ENCODE data around the gene DHRS1.

Gene DHRS1

DNA sequence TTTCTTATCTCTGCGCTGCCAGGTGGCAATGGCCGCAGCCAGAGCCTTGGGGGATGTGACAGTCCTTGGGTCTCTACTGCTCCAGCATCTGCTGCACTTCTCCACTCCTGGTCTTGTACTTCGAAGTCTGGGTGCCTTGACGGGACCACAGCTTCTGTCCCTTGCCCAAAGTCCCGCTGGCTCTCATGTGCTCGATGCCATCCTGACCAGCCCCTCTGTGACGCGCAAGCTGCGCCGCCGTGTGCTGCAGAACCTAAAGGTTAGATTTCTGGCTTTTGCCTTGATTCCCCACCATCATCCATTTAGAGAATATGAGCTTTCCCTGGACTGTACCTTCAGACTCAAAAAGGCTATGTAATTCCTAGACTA, 4.4 kb upstream of the DHRS1 start:
- no peaks in the 10 kb centered on the region for H3K27me3 ChIP-seq (ENCODE audit: low read depth, low read length)
- peak overlapping the region; percentile 54 for H3K27ac ChIP-seq (ENCODE audit: low read length)
- H3K36me3 ChIP-seq (ENCODE audit: control insufficient read depth in 1 of 2, insufficient read depth in 2 of 2, low read length in 2 of 2), result peaks cover 52 to 63% of the 10 kb centered on the region in 2 donors
- H3K4me1 ChIP-seq (ENCODE audit: control insufficient read depth in 1 of 2, insufficient read depth in 2 of 2, low read length in 2 of 2), result peaks cover 12 to 20% of the 10 kb centered on the region in 2 donors
- H3K4me3 ChIP-seq (ENCODE audit: low read depth in 1 of 2, low read length in 2 of 2), result no peak overlapping the region
- no peaks in the 10 kb centered on the region for H3K9me3 ChIP-seq (ENCODE audit: control insufficient read depth in 1 of 2, low read length in 2 of 2)

DNA sequence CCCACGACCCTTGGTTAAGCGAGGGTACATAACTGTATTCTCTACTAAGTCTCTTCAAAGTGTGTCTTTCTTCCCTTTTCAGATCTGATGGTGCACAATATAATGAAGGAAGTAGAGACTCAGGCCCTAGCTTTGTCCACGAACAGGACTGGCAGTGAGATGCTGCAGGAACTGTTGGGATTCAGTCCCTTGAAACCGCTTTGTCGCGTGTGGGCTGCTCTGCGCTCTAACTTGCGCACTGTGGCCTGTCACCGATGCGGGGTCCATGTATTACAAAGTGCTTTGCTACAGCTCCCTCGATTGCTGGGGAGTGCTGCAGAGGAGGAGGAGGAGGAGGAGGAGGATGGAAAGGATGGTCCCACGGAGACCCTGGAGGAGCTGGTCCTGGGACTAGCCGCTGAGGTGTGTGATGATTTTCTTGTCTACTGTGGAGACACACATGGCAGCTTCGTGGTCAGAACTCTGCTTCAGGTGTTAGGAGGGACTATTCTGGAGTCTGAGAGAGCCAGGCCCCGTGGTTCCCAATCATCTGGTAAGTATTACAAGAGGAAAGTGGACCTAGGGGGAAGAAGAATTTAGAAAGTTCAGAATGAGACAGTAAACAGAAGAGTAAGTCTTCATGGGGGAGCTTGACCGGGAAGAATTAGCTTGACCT, 873 bp upstream of the DHRS1 start:
- no peaks in the 10 kb centered on the region for H3K27me3 ChIP-seq (ENCODE audit: low read depth, low read length)
- peak overlapping the region; percentile 89 for H3K27ac ChIP-seq (ENCODE audit: low read length)
- H3K36me3 ChIP-seq (ENCODE audit: control insufficient read depth in 1 of 2, insufficient read depth in 2 of 2, low read length in 2 of 2), result peaks cover 47 to 51% of the 10 kb centered on the region in 2 donors
- H3K9me3 ChIP-seq (ENCODE audit: control insufficient read depth in 1 of 2, low read length in 2 of 2), result no peaks in the 10 kb centered on the region
- H3K4me1 ChIP-seq (ENCODE audit: control insufficient read depth in 1 of 2, insufficient read depth in 2 of 2, low read length in 2 of 2), result peaks cover 12 to 29% of the 10 kb centered on the region in 2 donors
- peak overlapping the region; percentile 81 to 93 for H3K4me3 ChIP-seq (ENCODE audit: low read depth in 1 of 2, low read length in 2 of 2)

GRCh38 chr14:24298892-24299254, 707 bp downstream of the DHRS1 start:
- H3K27ac ChIP-seq (ENCODE audit: low read length), result peak overlapping the region; percentile 89
- no peaks in the 10 kb centered on the region for H3K27me3 ChIP-seq (ENCODE audit: low read depth, low read length)
- peaks cover 32 to 40% of the 10 kb centered on the region in 2 donors for H3K36me3 ChIP-seq (ENCODE audit: control insufficient read depth in 1 of 2, insufficient read depth in 2 of 2, low read length in 2 of 2)

GRCh38 chr14:24297190-24297964, 2.2 kb downstream of the DHRS1 start:
- H3K9me3 ChIP-seq (ENCODE audit: control insufficient read depth in 1 of 2, low read length in 2 of 2), result no peaks in the 10 kb centered on the region
- H3K36me3 ChIP-seq (ENCODE audit: control insufficient read depth in 1 of 2, insufficient read depth in 2 of 2, low read length in 2 of 2), result peaks cover 26 to 28% of the 10 kb centered on the region in 2 donors
- no peak overlapping the region for H3K4me3 ChIP-seq (ENCODE audit: low read depth in 1 of 2, low read length in 2 of 2)
- peak overlapping the region; percentile 52 for H3K27ac ChIP-seq (ENCODE audit: low read length)
- no peaks in the 10 kb centered on the region for H3K27me3 ChIP-seq (ENCODE audit: low read depth, low read length)
- peaks cover 12 to 29% of the 10 kb centered on the region in 2 donors for H3K4me1 ChIP-seq (ENCODE audit: control insufficient read depth in 1 of 2, insufficient read depth in 2 of 2, low read length in 2 of 2)

More at GRCh38 chr14:24298892-24299254, 707 bp downstream of the DHRS1 start:
- peak overlapping the region; percentile 81 to 93 for H3K4me3 ChIP-seq (ENCODE audit: low read depth in 1 of 2, low read length in 2 of 2)
- peaks cover 12 to 29% of the 10 kb centered on the region in 2 donors for H3K4me1 ChIP-seq (ENCODE audit: control insufficient read depth in 1 of 2, insufficient read depth in 2 of 2, low read length in 2 of 2)
- no peaks in the 10 kb centered on the region for H3K9me3 ChIP-seq (ENCODE audit: control insufficient read depth in 1 of 2, low read length in 2 of 2)

- Histone ChIP-seq H3K27ac (ENCODE audit: low read length) (peak overlapping the region; percentile 57), H3K9me3 (ENCODE audit: control insufficient read depth in 1 of 2, low read length in 2 of 2) (no peaks in the 10 kb centered on the region), H3K4me3 (ENCODE audit: low read depth in 1 of 2, low read length in 2 of 2) (no peak overlapping the region), H3K36me3 (ENCODE audit: control insufficient read depth in 1 of 2, insufficient read depth in 2 of 2, low read length in 2 of 2) (peaks cover 26 to 28% of the 10 kb centered on the region in 2 donors), H3K27me3 (ENCODE audit: low read depth, low read length) (no peaks in the 10 kb centered on the region), H3K4me1 (ENCODE audit: control insufficient read depth in 1 of 2, insufficient read depth in 2 of 2, low read length in 2 of 2) (peaks cover 12 to 29% of the 10 kb centered on the region in 2 donors)
Observed at GRCh38 chr14:24296341-24297157, 3.0 kb downstream of the DHRS1 start.

GRCh38 chr14:24293525-24293924, 6.1 kb downstream of the DHRS1 start:
- H3K36me3 ChIP-seq (ENCODE audit: control insufficient read depth in 1 of 2, insufficient read depth in 2 of 2, low read length in 2 of 2), result peaks cover 44 to 49% of the 10 kb centered on the region in 2 donors
- peaks cover 0 to 9% of the 10 kb centered on the region in 2 donors for H3K4me1 ChIP-seq (ENCODE audit: control insufficient read depth in 1 of 2, insufficient read depth in 2 of 2, low read length in 2 of 2)
- H3K27me3 ChIP-seq (ENCODE audit: low read depth, low read length), result no peaks in the 10 kb centered on the region
- no peak overlapping the region for H3K4me3 ChIP-seq (ENCODE audit: low read depth in 1 of 2, low read length in 2 of 2)
- no peaks in the 10 kb centered on the region for H3K9me3 ChIP-seq (ENCODE audit: control insufficient read depth in 1 of 2, low read length in 2 of 2)
- no peak overlapping the region for H3K27ac ChIP-seq (ENCODE audit: low read length)

DNA sequence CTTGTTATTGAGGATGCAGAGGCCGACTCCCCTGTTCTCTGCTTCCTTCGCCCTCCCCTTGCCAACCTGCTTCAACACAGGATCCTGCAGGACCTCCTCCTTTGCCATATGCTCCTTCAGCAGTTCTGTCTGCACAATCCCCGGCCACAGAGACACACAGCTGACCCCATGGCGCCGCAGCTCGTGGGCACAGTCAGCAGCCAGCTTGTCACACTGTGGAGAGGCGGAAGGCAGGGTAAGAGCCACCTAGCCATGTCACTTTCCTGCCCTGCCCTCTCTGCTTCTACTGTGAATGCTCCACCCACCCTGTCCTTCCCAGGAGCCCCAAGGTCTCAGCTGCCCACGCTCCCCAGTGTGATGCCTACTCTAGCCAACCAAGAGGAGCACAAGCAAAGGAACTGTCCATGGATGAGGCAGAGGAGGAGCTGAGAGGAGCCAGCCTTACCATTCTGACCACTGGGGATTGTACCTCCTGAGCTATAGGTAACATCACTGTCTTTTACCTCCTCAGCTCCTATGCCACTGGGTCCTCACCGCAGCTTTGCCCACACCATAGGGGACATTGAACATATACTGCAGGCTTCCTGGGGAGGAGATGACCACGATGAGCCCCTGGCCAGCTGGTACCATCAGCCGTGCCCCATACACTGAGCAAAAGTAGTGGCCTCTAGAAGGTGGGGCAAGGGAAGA, 7.3 kb downstream of the DHRS1 start:
- Histone ChIP-seq H3K4me3 (ENCODE audit: low read depth in 1 of 2, low read length in 2 of 2) (no peak overlapping the region), H3K9me3 (ENCODE audit: control insufficient read depth in 1 of 2, low read length in 2 of 2) (no peaks in the 10 kb centered on the region), H3K27me3 (ENCODE audit: low read depth, low read length) (no peaks in the 10 kb centered on the region), H3K4me1 (ENCODE audit: control insufficient read depth in 1 of 2, insufficient read depth in 2 of 2, low read length in 2 of 2) (peaks cover 0 to 8% of the 10 kb centered on the region in 2 donors), H3K27ac (ENCODE audit: low read length) (no peak overlapping the region), H3K36me3 (ENCODE audit: control insufficient read depth in 1 of 2, insufficient read depth in 2 of 2, low read length in 2 of 2) (peaks cover 44 to 49% of the 10 kb centered on the region in 2 donors)

- Histone ChIP-seq H3K4me3 (ENCODE audit: low read depth in 1 of 2, low read length in 2 of 2) (no peak overlapping the region), H3K36me3 (ENCODE audit: control insufficient read depth in 1 of 2, insufficient read depth in 2 of 2, low read length in 2 of 2) (peaks cover 44 to 49% of the 10 kb centered on the region in 2 donors)
Observed at GRCh38 chr14:24291446-24292117, 8.0 kb downstream of the DHRS1 start.

GRCh38 chr14:24290746-24291145, 8.8 kb downstream of the DHRS1 start:
- Histone ChIP-seq H3K36me3 (ENCODE audit: control insufficient read depth in 1 of 2, insufficient read depth in 2 of 2, low read length in 2 of 2) (peaks cover 40 to 42% of the 10 kb centered on the region in 2 donors), H3K27ac (ENCODE audit: low read length) (no peak overlapping the region), H3K4me1 (ENCODE audit: control insufficient read depth in 1 of 2, insufficient read depth in 2 of 2, low read length in 2 of 2) (no peaks in the 10 kb centered on the region), H3K9me3 (ENCODE audit: control insufficient read depth in 1 of 2, low read length in 2 of 2) (no peaks in the 10 kb centered on the region), H3K27me3 (ENCODE audit: low read depth, low read length) (no peaks in the 10 kb centered on the region), H3K4me3 (ENCODE audit: low read depth in 1 of 2, low read length in 2 of 2) (no peak overlapping the region)

More at GRCh38 chr14:24291446-24292117, 8.0 kb downstream of the DHRS1 start:
- Histone ChIP-seq H3K27ac (ENCODE audit: low read length) (no peak overlapping the region), H3K4me1 (ENCODE audit: control insufficient read depth in 1 of 2, insufficient read depth in 2 of 2, low read length in 2 of 2) (peaks cover 0 to under 1% of the 10 kb centered on the region in 2 donors), H3K27me3 (ENCODE audit: low read depth, low read length) (no peaks in the 10 kb centered on the region), H3K9me3 (ENCODE audit: control insufficient read depth in 1 of 2, low read length in 2 of 2) (no peaks in the 10 kb centered on the region)

GRCh38 chr14:24289649-24290280, 9.8 kb downstream of the DHRS1 start:
- H3K4me1 ChIP-seq (ENCODE audit: control insufficient read depth in 1 of 2, insufficient read depth in 2 of 2, low read length in 2 of 2), result no peaks in the 10 kb centered on the region
- H3K9me3 ChIP-seq (ENCODE audit: control insufficient read depth in 1 of 2, low read length in 2 of 2), result no peaks in the 10 kb centered on the region
- no peak overlapping the region for H3K27ac ChIP-seq (ENCODE audit: low read length)
- no peaks in the 10 kb centered on the region for H3K27me3 ChIP-seq (ENCODE audit: low read depth, low read length)
- H3K36me3 ChIP-seq (ENCODE audit: control insufficient read depth in 1 of 2, insufficient read depth in 2 of 2, low read length in 2 of 2), result peaks cover 35 to 36% of the 10 kb centered on the region in 2 donors
- no peak overlapping the region for H3K4me3 ChIP-seq (ENCODE audit: low read depth in 1 of 2, low read length in 2 of 2)

Data from muscle layer of duodenum (tissue), 2 donors.